Activated T-cell treated with anti-CD3 and anti-CD28 coated beads, Interleukin-2, amount 50 U/mL, for 1 hour (primary cell): ENCODE measurements around the gene SPON1.

ENCODE experiments used
- DNase-seq: peaks from one replicate; pipeline ENCODE4 v3.0.0-alpha.2; 2020

Gene SPON1

DNA sequence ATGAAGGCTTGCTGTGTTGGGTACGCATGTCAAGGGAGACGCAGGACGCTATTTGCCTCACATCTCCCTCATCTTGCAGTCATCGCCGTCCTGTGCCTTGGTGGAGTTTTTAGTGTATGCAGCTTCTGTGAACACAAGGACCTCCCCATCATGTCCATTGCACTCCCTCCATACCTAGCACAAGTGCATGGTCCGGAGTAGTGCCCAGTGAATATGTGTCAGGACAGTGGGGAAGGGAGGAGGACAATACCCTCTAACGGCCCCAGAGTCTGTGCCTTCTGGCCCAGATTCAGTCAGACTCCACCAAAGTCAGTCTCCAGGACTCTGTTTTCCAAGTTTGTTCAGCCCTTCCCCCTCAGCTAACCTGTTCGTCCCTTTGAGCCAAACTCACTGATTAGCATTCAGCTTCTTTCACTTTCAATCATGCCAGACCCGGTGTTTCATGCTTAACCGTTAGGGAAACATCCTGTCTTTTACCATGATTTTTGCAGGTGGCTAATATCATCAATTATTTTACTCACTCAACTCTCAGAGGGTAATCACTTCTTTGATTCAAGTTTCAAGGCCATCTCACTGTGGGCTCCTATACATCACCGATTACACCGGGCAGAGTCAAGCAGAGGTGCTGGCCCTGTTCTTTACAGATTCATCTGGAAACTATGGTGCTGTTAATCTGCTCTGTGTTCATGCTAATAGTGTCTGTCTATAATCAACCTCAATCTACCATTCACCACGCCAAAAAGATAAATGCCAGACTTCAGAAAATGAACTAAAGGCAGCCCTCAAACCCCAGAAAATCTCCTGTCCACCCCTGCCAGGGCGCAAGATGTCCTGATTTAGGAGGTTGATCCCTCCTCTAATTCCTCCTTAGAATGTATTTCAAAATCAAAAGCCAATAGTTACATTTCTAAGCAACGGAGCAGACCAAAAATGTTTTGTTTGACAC is 240.0 kb downstream of the SPON1 start:
- DNase-seq = no peak

DNA sequence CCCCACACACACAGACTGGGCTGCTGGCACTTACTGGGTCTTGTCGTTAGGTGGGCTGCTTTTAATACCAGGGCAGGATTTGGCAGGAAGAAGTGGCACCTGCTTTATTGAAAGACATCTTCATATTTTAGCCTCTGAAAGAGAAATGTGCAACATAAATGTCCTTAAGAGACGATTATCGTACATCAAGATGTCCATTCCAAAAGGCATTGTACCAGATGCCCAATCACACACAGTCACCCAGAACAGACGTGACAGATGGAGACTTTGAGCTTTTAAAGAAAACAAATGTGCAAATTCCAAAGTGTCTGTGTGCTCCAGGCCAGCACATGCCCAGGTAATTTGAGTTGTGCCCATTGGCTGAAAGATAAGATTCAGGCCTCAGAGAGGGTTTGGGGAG is 240.8 kb downstream of the SPON1 start:
- no peak for DNase-seq

DNA sequence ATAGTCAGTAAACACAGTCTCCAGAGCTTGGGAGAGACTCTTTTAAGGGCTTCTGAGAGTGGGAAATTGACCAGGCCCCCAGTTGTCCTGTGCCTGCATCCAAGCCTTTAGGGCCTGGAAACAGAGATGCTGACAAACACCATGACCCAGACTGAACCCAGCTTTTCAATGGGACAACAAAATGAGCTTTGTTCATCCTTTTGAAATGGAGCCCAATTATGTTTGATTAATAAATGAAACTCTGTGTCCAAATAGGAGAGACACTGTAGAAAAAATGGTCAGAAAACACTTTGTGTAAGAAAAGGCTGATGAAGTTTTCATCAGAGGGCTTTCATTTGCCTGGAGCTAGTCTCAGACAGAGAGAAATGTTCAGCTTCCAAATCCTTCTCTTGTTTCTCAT is 250.5 kb downstream of the SPON1 start:
- DNase-seq = no peak

DNA sequence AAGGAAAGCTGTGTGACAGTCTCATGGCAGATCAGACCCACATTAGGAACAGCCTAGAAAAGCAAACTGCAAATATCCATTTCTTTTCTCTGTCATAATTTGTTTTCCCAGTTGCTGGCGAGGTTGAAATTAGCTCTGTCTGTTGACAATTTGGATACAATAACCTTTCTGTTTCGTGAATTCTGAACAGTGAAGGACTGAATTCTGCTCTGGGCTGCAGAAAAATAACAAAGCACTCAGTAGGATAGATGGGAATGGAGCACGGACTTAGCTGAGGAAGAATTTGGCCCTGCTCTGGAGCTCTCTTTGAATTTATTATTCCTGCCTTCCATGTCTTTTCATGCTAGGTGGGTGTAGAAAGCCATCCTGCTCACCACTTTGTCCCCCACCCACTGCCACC is 256.2 kb downstream of the SPON1 start:
- no peak for DNase-seq

DNA sequence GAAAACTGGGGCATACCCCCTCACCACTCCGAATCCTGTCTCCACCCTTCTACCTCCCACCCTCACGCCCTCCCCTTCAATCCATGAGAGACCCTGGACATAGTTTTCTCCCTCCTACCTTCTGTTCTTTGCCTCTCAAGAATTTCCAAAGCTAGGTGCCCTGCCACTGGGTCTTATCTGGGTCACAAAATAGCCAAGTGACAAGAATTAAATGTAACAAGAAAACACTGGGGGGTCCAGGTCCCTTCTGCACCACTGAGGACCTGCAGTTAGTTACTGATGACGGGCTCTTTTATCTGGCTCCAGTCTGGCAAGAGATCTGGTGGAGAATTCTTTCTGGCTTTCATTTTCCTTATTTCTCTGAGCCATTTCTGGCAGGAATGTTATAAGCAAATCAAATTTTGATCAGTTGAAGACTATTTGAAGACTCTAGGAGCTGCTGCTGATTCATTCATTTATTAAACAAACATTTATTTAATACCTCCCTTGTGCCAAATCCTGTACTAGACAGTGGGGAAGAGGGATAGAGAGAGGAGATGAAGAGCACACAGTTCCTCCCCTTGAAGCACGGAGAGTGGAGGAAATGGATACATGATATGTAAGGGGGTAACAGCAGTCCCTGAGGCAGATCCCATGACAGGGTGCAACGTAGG is 261.2 kb downstream of the SPON1 start:
- no peak for DNase-seq

DNA sequence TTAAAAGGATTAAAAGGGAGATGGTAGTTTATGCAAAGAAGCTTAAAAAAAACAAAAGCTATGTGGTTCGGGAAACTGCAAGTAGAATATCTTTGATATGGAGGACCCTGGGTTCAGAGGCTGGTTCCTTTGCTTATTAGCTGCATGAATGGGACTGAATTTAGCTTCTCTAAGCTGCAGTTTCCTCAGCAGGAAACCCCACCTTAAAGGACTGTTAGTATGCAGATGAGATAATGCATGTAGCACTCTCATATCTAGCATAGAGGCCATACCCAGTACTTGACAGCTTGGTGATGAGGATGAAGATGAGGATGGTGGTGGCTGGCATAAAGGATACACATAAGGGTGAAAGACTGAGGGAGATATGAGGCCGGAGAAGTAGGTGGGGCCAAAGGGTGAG is 261.9 kb downstream of the SPON1 start:
- DNase-seq = no peak

DNA sequence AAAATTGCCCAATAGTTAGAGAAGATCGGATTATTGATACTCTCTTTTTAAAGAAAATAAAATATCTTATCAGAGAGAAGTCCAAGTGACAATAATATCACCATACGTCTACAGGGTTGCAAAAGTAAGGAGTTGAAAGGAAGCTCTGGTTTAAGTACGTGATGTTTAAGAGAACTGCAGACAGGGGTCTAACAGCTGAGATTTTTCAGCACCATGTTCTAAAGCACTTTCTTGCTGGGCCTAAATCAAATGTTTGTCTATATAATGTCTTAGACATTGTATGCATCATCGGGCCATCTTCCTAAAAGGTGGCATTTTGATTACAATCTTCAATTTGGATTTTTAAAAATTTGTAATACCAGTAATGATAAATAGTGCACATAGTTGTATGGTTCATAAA is 263.1 kb downstream of the SPON1 start:
- no peak for DNase-seq

DNA sequence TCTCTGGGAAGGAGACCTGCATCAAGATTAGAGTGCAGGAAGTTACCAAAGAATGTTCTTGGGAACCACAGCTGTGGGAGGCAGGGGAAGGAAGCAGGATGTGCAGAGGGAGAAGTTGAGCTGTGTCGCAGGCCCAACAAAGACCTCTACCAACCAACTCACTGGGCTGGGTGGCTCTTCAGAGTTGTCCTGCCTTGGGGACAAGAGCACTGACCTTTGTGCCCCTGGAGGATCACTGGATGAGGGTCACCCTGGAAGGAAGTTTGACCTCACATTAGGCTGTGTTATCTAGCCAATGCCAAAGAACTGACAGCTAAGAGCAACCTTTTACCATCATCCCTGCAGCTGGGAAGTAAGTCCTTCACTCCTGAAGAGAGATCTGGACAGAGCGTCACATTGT is 265.8 kb downstream of the SPON1 start:
- DNase-seq = no peak

DNA sequence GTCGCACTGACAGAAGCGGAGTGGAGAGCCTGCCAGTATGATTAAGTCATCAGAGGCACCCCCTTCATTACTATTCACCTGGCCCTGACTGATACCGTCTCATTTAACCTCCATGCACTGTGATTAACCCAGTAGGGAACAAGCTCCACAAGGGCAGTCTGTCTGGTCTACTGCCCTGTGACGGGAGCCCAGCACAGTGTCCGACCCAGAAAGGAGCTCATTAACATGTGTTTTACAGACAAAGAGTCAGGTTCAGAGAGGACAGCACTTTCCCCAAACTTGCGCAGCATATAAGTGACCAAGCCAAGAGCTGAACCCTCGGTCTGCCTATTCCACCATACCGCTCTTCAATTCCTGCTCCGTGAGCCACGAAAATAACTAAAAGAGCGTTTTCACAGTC is 266.9 kb downstream of the SPON1 start:
- DNase-seq = no peak

DNA sequence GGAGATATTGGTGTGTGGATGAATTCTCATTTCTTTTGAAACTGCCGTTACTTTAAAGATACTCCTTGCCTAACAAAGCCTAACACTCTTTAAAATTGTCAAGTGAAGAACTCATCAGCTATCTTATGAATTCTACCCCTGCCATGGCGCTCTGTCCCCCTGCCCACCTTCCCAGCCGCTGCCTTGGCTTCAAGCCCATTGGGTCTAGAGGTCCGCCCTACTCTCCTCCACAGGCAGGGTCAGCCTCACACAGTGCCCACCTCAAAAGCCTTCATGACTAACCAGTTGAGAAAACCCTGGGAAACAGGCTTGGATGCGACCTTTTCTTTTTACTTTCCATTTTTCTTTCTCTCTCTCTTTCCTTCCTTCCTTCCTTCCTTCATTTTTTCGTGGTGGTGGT is 267.9 kb downstream of the SPON1 start:
- no peak for DNase-seq

DNA sequence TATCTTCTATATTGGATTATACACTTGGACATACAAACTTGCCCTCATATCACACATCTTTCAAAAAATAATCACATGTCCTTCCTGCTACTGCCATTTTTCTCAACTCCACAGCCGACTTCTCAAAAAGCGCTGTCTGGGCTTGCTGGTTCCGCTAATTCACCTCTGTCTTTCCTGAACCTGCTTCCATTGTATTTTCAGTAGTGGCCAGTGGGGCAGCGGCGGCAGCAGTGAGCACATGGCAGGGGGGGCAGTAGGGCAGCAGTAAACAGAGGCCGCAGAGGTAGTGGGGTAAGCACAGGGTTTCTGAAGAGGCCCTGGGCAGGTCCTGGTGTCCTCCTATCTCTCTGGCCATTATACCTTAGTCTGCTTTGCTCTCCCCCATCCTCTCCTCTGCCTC is 270.1 kb downstream of the SPON1 start:
- DNase-seq = no peak

DNA sequence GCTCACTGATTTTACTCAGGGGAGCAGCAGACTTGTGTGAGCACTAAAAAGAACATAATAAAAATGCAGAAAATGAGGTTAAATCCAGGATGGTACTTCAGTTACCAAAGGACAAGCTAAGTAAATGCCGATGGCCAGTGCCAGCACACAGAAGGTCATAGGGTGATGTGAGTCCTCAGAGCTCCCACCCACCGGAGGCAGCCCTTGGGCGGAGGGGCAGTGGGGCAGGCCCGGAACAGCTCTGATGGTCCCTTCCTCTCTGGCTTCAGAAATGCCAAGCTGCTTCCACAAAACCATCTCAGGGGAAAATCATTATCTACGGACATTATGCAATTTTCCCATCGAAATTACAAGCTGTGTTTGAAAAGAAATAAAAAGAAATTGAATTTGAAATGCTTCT is 271.9 kb downstream of the SPON1 start:
- no peak for DNase-seq

DNA sequence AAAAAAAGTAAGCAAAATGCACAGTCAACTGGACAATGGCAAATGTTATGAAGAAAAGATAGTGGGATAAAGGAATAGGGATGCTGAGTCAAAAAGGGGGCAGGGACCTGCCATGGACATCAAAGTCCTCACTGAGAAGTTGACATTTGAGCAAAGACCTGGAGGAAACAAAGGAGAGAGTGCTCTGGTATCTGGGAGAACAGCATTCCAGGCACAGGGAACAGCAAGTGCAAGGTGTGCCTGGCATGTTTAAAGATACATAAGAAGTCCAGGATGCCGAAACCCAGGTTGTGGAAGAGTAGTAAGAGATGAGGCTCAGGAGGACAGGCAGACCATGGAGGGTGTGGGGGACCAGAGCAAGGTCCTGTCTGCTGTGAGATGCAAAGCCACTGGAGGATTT is 273.2 kb downstream of the SPON1 start:
- DNase-seq = no peak

DNA sequence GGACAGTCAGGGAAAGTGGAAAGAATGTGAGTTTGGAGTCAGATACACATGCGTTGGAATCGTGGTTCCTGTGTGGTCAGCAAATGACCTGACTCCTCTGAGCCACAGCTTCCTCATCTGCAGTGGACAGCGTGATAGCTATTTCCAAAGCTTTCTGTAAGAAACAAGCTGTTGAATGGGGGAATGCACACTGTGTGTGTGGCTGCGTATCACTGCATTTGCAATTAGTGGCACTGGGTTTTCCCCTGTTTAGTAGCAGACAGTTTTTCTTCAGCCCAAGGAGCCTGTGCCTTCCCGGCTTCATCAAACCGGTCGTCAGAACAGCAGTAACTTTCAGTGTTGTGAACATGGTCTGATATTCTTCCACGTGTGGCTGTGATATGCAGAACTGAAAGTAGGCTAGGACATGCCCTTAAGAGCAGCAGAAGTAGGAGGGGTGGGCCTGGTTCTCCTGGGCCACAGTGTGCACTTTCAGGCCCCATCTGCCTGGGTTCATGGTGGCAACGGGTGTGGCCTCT is 275.0 kb downstream of the SPON1 start:
- no peak for DNase-seq

DNA sequence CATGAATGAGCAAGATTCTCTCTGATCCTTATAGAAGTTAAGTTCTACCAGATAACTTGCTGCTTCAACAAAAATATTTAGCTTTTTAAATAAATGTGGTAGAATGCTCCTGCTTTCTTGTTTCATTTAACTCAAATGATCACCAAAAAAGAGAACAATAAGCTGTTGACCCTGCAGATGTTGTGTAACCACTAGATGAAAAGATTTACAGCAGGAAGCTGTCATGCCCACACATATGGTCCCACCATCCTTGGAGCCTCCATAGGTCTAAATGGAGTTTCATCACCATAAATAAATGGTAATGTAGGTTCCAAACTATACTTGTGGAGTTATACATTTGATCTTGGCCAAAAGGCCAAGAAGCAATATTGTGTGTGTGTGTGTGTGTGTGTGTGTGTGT is 277.7 kb downstream of the SPON1 start:
- no peak for DNase-seq

DNA sequence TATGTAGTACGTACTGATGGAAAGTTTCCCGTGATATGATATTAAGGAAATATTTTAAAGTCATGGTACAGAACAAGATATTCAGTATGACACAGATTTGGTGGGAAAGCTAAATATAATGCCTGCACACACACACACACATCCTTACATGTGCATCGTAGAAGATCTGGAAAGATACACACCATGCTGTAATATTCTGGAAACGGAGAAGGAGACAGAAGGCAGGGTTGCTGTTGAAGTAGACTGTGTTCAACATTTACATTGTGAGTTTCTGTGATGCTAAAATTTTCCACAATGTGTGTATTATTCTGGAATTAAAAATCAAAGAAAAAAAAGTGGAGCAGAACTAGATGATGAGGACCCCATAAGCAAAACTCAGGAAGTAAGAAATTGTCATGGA is 278.4 kb downstream of the SPON1 start:
- DNase-seq = no peak

DNA sequence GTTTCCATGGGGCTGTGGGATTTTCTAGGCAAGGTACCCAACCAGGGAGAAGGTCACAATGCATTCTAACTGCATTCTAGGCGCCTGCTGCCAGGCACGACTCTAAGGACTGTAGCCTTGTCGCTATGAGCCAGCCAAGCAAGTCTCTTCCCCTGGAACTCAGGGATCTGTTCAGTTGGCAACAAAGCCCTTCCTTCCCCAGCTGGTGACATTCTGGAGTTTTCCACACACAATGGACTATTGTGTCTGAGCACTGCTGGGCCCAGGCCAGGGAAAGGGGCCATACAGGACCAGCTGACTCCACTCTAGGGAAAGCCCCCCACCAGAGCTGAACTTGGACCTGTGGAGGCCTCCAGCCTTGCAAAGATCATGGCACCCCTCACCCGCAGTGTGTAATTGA is 279.7 kb downstream of the SPON1 start:
- DNase-seq = no peak

DNA sequence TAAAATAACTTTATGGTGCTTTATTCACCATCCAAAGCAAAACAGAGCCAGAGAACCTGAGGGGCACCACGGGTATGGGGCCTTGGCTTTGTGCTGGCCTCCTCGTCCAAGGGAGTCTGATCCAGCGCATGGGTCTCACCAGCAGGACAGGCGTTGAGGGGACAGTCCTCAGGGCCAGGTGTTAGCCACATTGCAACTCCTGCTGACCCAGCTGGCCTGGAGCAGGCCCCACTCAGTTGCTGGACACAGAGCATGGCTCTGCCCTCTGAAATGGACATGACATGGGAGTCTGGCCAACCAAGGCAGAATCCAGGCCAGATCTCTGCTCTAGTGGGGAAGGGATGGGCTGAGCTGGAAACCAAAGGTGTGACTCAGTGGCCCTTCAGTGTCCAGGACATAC is 280.2 kb downstream of the SPON1 start:
- DNase-seq = no peak

DNA sequence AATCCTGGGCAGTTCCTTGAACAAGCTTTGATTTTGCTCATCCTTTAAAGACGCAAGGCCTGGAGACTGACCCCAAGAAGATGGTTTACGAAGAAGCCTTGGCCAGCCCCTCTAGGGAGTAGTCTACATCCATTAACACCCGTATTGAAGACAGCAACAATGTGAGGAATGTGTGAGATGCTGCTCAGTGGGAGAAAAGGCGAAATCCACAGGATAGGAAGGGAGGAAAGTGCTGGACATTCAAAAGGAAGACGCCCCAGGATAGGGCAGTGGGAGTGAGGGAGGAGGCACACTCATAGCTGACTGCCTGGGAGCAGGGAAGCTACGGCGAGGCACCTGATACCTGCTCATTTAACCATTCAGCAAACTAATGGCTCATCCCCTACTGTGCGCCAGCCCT is 282.4 kb downstream of the SPON1 start:
- DNase-seq = no peak

DNA sequence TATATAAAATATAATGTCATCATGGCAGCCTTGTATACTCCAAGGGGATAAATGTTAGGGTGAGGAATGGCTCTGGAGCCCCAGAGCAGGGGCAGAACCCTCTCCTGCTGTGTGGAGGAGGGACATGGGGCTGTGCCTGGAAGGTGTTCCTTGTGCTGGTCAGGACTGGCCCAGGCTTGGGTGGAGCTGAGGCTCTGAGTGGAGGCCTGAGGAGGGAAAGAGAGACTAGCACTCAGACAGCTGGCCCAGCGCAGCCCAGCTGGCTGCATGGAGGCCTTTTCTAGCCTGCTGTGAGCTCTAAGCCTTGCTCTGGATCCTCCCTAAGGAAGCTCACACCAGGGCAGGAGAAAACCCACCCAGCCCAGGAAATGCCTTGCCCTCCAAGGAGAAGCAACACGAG is 282.9 kb downstream of the SPON1 start:
- no peak for DNase-seq

DNA sequence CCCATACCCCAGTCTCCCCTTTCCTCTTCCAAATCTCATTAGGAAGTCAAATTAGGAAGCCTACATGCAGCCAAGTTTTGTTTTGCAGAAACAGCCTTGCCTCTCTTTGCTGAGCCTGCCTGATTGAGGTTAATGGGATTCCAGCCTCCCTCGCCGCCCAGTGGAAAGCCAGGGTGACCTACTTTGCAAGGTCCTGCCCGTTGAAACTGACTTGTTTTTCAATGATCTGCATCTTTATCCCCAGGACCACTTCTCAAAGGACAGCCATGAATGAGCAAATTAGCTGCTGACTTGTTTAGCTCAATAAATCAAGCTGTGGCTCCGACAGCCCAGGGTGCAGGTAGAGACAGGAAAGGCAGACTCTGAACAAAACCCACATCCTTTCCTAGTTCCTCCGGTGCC is 286.1 kb downstream of the SPON1 start:
- no peak for DNase-seq

DNA sequence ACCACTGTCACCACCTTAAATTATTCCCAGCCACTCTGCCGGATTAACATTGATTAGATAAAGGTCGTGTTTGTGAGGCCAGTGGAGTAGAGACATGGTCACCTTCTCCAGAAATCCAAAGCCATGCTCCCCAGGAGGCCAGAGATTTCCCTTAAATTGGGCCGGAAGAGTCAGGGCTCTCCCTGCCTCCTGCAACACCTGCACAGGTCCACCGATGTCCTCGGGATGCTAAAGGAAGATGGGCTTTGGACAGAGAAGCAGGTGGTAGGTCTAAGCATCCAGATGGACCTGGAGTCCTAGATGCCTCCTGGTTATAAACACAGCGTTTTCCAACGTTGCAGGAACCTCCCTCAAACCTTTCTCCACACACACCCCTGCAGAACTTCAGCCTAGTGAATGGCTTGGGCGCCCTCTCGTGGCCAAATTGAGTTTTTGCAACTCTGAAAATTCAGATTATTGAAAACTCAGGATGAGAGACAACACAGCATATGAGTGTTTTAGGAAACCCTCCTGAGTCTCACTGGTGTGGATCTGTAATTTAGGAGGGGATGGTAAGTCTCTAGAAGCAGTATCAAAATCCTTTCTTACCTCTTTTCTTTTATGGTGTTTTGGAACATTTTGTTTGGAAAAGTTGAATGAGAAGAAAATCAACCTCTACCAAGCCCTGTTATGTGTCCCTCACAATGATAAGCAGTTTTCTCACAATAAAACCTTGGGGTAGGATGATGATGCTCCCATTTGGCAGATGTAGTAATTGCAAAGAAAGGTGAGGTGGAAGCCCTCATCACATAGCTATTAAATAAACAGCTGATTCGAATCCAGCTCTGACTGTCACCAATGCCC is 286.8 kb downstream of the SPON1 start:
- peak; percentile 74 for DNase-seq

DNA sequence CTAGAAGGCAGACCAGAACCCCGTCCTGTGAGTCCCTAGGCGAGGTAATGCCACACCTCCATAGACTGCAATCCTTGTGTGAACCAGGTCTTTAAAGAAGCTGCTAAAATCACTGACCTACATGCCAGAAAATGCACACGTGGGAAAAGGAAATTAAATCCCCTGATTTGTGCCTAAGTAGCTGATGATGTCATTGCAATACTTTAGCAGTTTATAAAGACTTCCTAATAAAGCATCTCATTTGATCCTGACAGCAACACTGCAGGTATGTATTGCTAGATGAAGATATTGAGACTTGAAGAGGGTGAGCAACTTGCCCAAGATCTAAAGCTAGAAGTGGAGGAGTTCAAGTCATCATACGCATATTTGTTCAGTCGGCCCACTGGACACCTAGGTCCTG is 289.2 kb downstream of the SPON1 start:
- DNase-seq = no peak
